Smooth muscle cell (in vitro differentiated cells): ENCODE measurements around the gene STRN3. TPM values are rescaled to one million over a fixed set of nuclear protein-coding genes. Genes with fewer than 3 reads are reported as not detected.

Experiments used
- DNase-seq: peaks from one replicate; lab custom pipeline; 2025; ENCODE audit not compliant: unreplicated experiment; lab: John Stamatoyannopoulos, UW
- H2AFZ ChIP-seq: fragments of 200-600 bp; sonication (generic); 2 replicates; pipeline ENCODE4 v1.6.0; 2016; ENCODE audit warnings: antibody characterized with exemption, low read depth, mild to moderate bottlenecking
- H3F3A ChIP-seq: fragments of 200-600 bp; sonication (generic); 2 replicates; pipeline ENCODE4 v1.6.0; 2017; ENCODE audit warnings: antibody characterized with exemption, low read depth
- H3K27ac ChIP-seq: fragments of 200-600 bp; sonication (generic); 2 replicates; pipeline ENCODE4 v1.5.1; 2016; ENCODE audit warnings: low read depth, mild to moderate bottlenecking
- H3K27me3 ChIP-seq: fragments of 200-600 bp; sonication (generic); 2 replicates; pipeline ENCODE4 v1.6.1; 2016; ENCODE audit warnings: low read depth, mild to moderate bottlenecking
- H3K36me3 ChIP-seq: fragments of 200-600 bp; sonication (generic); 2 replicates; pipeline ENCODE4 v1.5.1; 2016; ENCODE audit warnings: low read depth
- H3K4me1 ChIP-seq: fragments of 200-600 bp; sonication (generic); 2 replicates; pipeline ENCODE4 v1.5.1; 2016; ENCODE audit warnings: low read depth
- H3K4me2 ChIP-seq: fragments of 200-600 bp; sonication (generic); 2 replicates; pipeline ENCODE4 v1.6.0; 2016; ENCODE audit warnings: mild to moderate bottlenecking
- H3K4me3 ChIP-seq: fragments of 200-600 bp; sonication (generic); 2 replicates; pipeline ENCODE4 v1.5.1; 2016; ENCODE audit warnings: mild to moderate bottlenecking
- H3K79me2 ChIP-seq: fragments of 200-600 bp; sonication (generic); 2 replicates; pipeline ENCODE4 v1.6.0; 2016; ENCODE audit warnings: low read depth, mild to moderate bottlenecking
- H3K9ac ChIP-seq: fragments of 200-600 bp; sonication (generic); 2 replicates; pipeline ENCODE4 v1.6.0; 2016; ENCODE audit warnings: low read depth
- H3K9me3 ChIP-seq: fragments of 200-600 bp; sonication (generic); replicated peaks from 2 replicates; pipeline ENCODE4 v1.5.1; 2016; ENCODE audit warnings: low read depth
- H4K20me1 ChIP-seq: fragments of 200-600 bp; sonication (generic); 2 replicates; pipeline ENCODE4 v1.6.0; 2016; ENCODE audit warnings: low read depth
- WGBS: methylation state at CpG from one replicate; pipeline ENCODE4 v1.1.7; 2016; ENCODE audit warnings: low lambda C conversion rate; 5-methylcytosine and 5-hydroxymethylcytosine counted together
- microRNA counts: library from miRNA; unstranded; fragments of <30 nt; microRNA quantifications from one replicate; lab custom pipeline; 2016
- microRNA-seq: library from miRNA; unstranded; fragments of <30 nt; microRNA quantifications from one replicate; pipeline ENCODE4, GENCODE V29; 2016; ENCODE audit warnings: borderline number of aligned reads
- polyA plus RNA-seq: library from polyadenylated mRNA; unstranded; fragments of >200 nt; fragmentation: Nextera tagmentation; extraction: Ambion mirVana; gene quantifications from 2 replicates; pipeline ENCODE4 v1.2.1, GENCODE V29; 2016
- small RNA-seq: library from RNA; depleted of rRNA; stranded (forward); fragments of <200 nt; gene quantifications from one replicate; pipeline ENCODE3, GENCODE V24; 2014
- total RNA-seq: library from RNA; depleted of rRNA; stranded (reverse); fragments of >200 nt; gene quantifications from 2 replicates; pipeline ENCODE4 v1.2.3, GENCODE V29; 2014
- TF ChIP-seq, protein P1 (sequence below): fragments of 200-600 bp; sonication (generic); IDR thresholded peaks from 2 replicates; pipeline ENCODE4 v1.5.1; 2017; ENCODE audit warnings: borderline replicate concordance, mild to moderate bottlenecking, antibody characterized with exemption; ENCODE audit not compliant: insufficient read depth, poor library complexity, severe bottlenecking

The STRN3 gene
- total and polyA plus RNA-seq, 2 experiments from 2014 or later = 6.8 to 43.6 TPM

DNA sequence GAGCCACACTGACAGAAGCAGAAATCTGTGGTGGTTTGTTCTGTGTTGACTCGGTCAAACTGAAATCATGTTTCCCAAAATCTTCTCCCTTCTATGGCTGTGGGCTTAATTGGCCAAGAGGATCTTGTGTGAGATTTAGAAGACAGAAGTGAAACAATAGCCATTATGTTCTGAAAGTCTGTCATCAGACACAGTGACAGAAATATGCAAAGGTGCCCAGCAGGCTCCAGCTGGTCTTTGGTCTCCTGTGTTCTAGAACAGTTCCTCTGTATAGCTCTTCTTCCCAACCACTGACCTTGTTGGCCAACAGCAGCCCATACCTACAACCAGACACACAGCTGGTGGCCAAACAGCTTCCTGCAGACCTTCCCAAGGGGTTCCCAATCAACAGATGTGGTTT, 176.8 kb downstream of the STRN3 start:
- no peak overlapping the region for H3K9ac ChIP-seq
- peaks cover 14% of the 10 kb centered on the region for H3K27me3 ChIP-seq
- H3F3A ChIP-seq = no peaks in the 10 kb centered on the region
- H3K27ac ChIP-seq = no peak overlapping the region
- H3K4me1 ChIP-seq = no peaks in the 10 kb centered on the region
- H3K4me2 ChIP-seq = no peak overlapping the region
- no peaks in the 10 kb centered on the region for H4K20me1 ChIP-seq
- DNase-seq = no peak
- WGBS = 100% methylated on average over 1 of the region's 1 CpG
- TF ChIP-seq, protein P1, sequence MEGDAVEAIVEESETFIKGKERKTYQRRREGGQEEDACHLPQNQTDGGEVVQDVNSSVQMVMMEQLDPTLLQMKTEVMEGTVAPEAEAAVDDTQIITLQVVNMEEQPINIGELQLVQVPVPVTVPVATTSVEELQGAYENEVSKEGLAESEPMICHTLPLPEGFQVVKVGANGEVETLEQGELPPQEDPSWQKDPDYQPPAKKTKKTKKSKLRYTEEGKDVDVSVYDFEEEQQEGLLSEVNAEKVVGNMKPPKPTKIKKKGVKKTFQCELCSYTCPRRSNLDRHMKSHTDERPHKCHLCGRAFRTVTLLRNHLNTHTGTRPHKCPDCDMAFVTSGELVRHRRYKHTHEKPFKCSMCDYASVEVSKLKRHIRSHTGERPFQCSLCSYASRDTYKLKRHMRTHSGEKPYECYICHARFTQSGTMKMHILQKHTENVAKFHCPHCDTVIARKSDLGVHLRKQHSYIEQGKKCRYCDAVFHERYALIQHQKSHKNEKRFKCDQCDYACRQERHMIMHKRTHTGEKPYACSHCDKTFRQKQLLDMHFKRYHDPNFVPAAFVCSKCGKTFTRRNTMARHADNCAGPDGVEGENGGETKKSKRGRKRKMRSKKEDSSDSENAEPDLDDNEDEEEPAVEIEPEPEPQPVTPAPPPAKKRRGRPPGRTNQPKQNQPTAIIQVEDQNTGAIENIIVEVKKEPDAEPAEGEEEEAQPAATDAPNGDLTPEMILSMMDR = no peak
- H2AFZ ChIP-seq = no peak overlapping the region
- H3K4me3 ChIP-seq = no peak overlapping the region
- H3K79me2 ChIP-seq = no peaks in the 10 kb centered on the region
- H3K36me3 ChIP-seq = no peaks in the 10 kb centered on the region
- H3K9me3 ChIP-seq = no peaks in the 10 kb centered on the region

DNA sequence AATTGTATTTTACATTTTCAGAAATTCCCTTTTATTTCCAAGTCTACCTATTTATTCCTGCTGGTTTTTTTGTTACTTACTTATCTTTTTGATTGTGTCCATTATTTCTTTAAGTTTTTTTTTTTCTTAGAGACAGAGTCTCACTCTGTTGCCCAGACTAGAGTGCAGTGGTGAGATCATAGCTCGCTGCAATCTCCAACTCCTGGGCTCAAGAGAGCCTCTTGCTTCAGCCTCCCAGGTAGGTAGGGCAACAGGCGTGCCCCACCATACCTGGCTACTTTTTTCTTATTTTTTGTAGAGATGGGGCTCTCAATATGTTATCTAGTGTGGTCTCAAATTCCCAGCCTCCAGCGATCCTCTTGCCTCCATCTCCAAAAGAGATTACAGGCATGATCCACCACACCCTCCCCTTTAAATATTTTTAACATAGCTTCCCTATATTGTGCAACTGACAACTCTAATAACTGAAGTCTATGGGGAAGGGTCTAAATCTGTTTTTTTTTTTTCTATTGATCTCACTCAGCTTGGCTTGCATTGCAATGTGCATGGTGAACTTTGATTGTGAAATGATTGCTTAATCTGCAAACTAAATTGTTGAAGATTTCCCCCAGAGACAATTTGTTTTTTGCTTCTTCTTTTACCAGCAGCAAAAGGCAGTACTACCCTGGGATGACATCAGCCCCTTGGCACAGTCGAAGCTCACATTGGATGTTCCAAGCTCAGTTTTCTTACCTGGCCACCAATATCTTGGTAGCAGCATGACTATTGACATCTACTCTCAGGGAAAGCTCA, 177.5 kb downstream of the STRN3 start:
- no peaks in the 10 kb centered on the region for H3K4me1 ChIP-seq
- no peak overlapping the region for H2AFZ ChIP-seq
- H4K20me1 ChIP-seq = no peaks in the 10 kb centered on the region
- no peaks in the 10 kb centered on the region for H3K9me3 ChIP-seq
- no peak overlapping the region for H3K27ac ChIP-seq
- DNase-seq = no peak
- no peak overlapping the region for H3K9ac ChIP-seq
- WGBS = 85% methylated on average over 4 of the region's 4 CpGs
- H3K36me3 ChIP-seq = no peaks in the 10 kb centered on the region
- H3F3A ChIP-seq = no peaks in the 10 kb centered on the region
- no peak overlapping the region for H3K4me2 ChIP-seq
- H3K79me2 ChIP-seq = no peaks in the 10 kb centered on the region
- H3K27me3 ChIP-seq = peaks cover 14% of the 10 kb centered on the region
- TF ChIP-seq, protein P1 = no peak
- H3K4me3 ChIP-seq = no peak overlapping the region

MicroRNA genes within 50 kb of the gene (microRNA counts, 767-probe panel; counts per million panel counts)
- 183 counts per million for microRNA hsa-miR-624-3p (lab: Ali Mortazavi, UCI)

Small RNAs within 50 kb of the gene (microRNA-seq; reads per million reads assigned to microRNA genes)
- 13.4 reads per million, percentile 19 among the genes with 10 or more reads in this experiment for gene MIR624

Small RNAs within 50 kb of the gene (small RNA-seq; reads per million reads assigned to genes)
- gene HIGD1AP17 (0.26 reads per million, percentile 2 among the genes with 10 or more reads in this experiment), gene MIR624 (0.08 reads per million)

Other genes starting within 250 kb of the STRN3 start
- gene COCH, start 151.8 kb downstream of the STRN3 start, total RNA-seq = 0.09 and 0.13 TPM in 2 replicates
- gene COCH, start 151.8 kb downstream of the STRN3 start, polyA plus RNA-seq = 0.78 and 1.0 TPM in 2 replicates
- 7.6 and 9.8 TPM in 2 replicates for gene AP4S1, start 730 bp downstream of the STRN3 start, total RNA-seq
- gene AP4S1, start 730 bp downstream of the STRN3 start, polyA plus RNA-seq = 2.3 and 4.1 TPM in 2 replicates
- 116 and 145 TPM in 2 replicates for gene HECTD1, start 181.4 kb upstream of the STRN3 start, total RNA-seq
- gene HECTD1, start 181.4 kb upstream of the STRN3 start, polyA plus RNA-seq = 39.3 and 47.6 TPM in 2 replicates